H1 (cell line): ENCODE data around the gene PTPN3. TPM values are rescaled to one million over a fixed set of nuclear protein-coding genes. Genes with fewer than 3 reads are reported as not detected.

Experiments
- CTCF ChIA-PET: fragments of 300-600 bp; sonication (Branson Sonifier 250); formaldehyde crosslinking; loops from one replicate; lab custom pipeline; 2021; ENCODE audit not compliant: partially characterized antibody; lab: Charles Lee
- POLR2A ChIA-PET: fragments of 300-600 bp; sonication (Branson Sonifier 250); formaldehyde crosslinking; loops from one replicate; lab custom pipeline; 2021; ENCODE audit warnings: inconsistent platforms; ENCODE audit not compliant: partially characterized antibody; lab: Charles Lee
- DNase-seq, 2 experiments: peaks; one replicate each; pipeline versions ENCODE4 v3.0.0 to v3.0.0-alpha.2; 2010 to 2022; ENCODE audit warnings: low spot score in 2 of 2, low read depth in 1 of 2, mixed read lengths in 1 of 2
- FAIRE-seq: peaks from 2 replicates; lab custom pipeline; 2011; peaks lifted over from hg19 to GRCh38; lab: Jason Lieb, UNC
- H2AFZ ChIP-seq: 2 replicates; pipeline ENCODE4 v1.8.1; 2012; ENCODE audit warnings: low read length, inconsistent platforms
- H2AK5ac ChIP-seq: 2 replicates; pipeline ENCODE4 v1.6.1; 2013; ENCODE audit warnings: low read depth, low read length
- H2BK120ac ChIP-seq: replicated peaks from 2 replicates; pipeline ENCODE3; 2013; ENCODE audit warnings: low read depth, low read length, inconsistent platforms
- H2BK12ac ChIP-seq: 2 replicates; pipeline ENCODE4 v1.6.1; 2013; ENCODE audit warnings: low read depth, low read length
- H2BK15ac ChIP-seq: 2 replicates; pipeline ENCODE4 v1.6.1; 2013; ENCODE audit warnings: low read length
- H2BK20ac ChIP-seq: 2 replicates; pipeline ENCODE4 v1.6.1; 2013; ENCODE audit warnings: low read length
- H2BK5ac ChIP-seq: 2 replicates; pipeline ENCODE4 v1.6.1; 2013; ENCODE audit warnings: low read depth, low read length
- H3K14ac ChIP-seq: 2 replicates; pipeline ENCODE4 v1.6.1; 2013; ENCODE audit warnings: inconsistent platforms; ENCODE audit not compliant: insufficient read length
- H3K18ac ChIP-seq: 2 replicates; pipeline ENCODE4 v1.6.1; 2013; ENCODE audit warnings: low read length; ENCODE audit errors: extremely low read depth
- H3K23ac ChIP-seq: 2 replicates; pipeline ENCODE4 v1.6.1; 2013; ENCODE audit warnings: inconsistent platforms; ENCODE audit not compliant: insufficient read length
- H3K23me2 ChIP-seq: 2 replicates; pipeline ENCODE4 v1.6.1; 2013; ENCODE audit warnings: low read depth, low read length
- H3K27ac ChIP-seq: 2 replicates; pipeline ENCODE4 v1.6.1; 2011; ENCODE audit warnings: low read depth, low read length, inconsistent platforms
- H3K27me3 ChIP-seq, 4 experiments: replicated peaks in 1 of 4; 1 replicate in 1 of 4; 2 replicates in 3 of 4; pipeline versions ENCODE4 v1.6.1 to v1.8.1; 2011 to 2013; ENCODE audit warnings: low read length in 3 of 4, mild to moderate bottlenecking in 3 of 4, inconsistent platforms in 2 of 4, mixed read lengths in 2 of 4, moderate library complexity in 1 of 4; ENCODE audit not compliant: control insufficient read depth in 3 of 4, insufficient read depth in 3 of 4; ENCODE audit errors: extremely low read depth in 1 of 4
- H3K36me3 ChIP-seq, 4 experiments: 2 replicates each; pipeline versions ENCODE4 v1.6.1 to v1.8.1; 2011 to 2013; ENCODE audit warnings: mild to moderate bottlenecking in 4 of 4, low read length in 3 of 4, moderate library complexity in 2 of 4, control low read depth in 1 of 4, inconsistent platforms in 1 of 4; ENCODE audit not compliant: insufficient read depth in 4 of 4, control insufficient read depth in 2 of 4
- H3K4ac ChIP-seq: replicated peaks from 2 replicates; pipeline ENCODE3; 2013; ENCODE audit warnings: low read length, low read depth, mixed read lengths, inconsistent platforms; ENCODE audit not compliant: insufficient read length
- H3K4me1 ChIP-seq, 4 experiments: replicated peaks in 1 of 4; 1 replicate in 1 of 4; 2 replicates in 3 of 4; pipeline versions ENCODE4 v1.6.1 to v1.8.1; 2011 to 2013; ENCODE audit warnings: low read length in 3 of 4, inconsistent platforms in 2 of 4, mixed read lengths in 1 of 4; ENCODE audit not compliant: insufficient read depth in 4 of 4, control insufficient read depth in 3 of 4
- H3K4me2 ChIP-seq, 2 experiments: 2 replicates each; pipeline versions ENCODE4 v1.6.1 to v1.8.1; 2011 to 2013; ENCODE audit warnings: low read depth in 2 of 2, low read length in 2 of 2, control low read depth in 1 of 2, inconsistent platforms in 1 of 2, mild to moderate bottlenecking in 1 of 2; ENCODE audit not compliant: insufficient read depth in 1 of 2
- H3K4me3 ChIP-seq, 4 experiments: fragments of 200-600, 300-600 bp in 1 of 4; sonication (generic), shearing (Covaris generic), sonication (Bioruptor Twin) in 1 of 4; 2 replicates each; pipeline versions ENCODE4 v1.5.1 to v1.8.1; 2011 to 2016; ENCODE audit warnings: low read length in 4 of 4, low read depth in 3 of 4, control low read depth in 2 of 4, inconsistent platforms in 2 of 4, mild to moderate bottlenecking in 2 of 4, mixed read lengths in 1 of 4, moderate library complexity in 1 of 4; ENCODE audit not compliant: insufficient read depth in 2 of 4; ENCODE audit errors: extremely low read depth in 1 of 4
- H3K56ac ChIP-seq: replicated peaks from 2 replicates; pipeline ENCODE3; 2013; ENCODE audit warnings: low read depth, mild to moderate bottlenecking, mixed read lengths, low read length, inconsistent platforms; ENCODE audit not compliant: insufficient read length
- H3K79me1 ChIP-seq: 2 replicates; pipeline ENCODE4 v1.6.1; 2013; ENCODE audit warnings: low read depth, low read length, control low read depth
- H3K79me2 ChIP-seq, 2 experiments: 2 replicates each; pipeline versions ENCODE4 v1.6.1 to v1.8.1; 2012 to 2013; ENCODE audit warnings: low read length in 2 of 2, mild to moderate bottlenecking in 2 of 2, inconsistent platforms in 1 of 2; ENCODE audit not compliant: insufficient read depth in 2 of 2, control insufficient read depth in 1 of 2
- H3K9ac ChIP-seq, 4 experiments: replicated peaks in 1 of 4; 1 replicate in 1 of 4; 2 replicates in 3 of 4; pipeline versions ENCODE4 v1.6.1 to v1.8.1; 2011 to 2013; ENCODE audit warnings: low read depth in 3 of 4, low read length in 3 of 4, control low read depth in 2 of 4, mild to moderate bottlenecking in 2 of 4, moderate library complexity in 2 of 4, inconsistent platforms in 1 of 4; ENCODE audit errors: extremely low read depth in 1 of 4
- H3K9me3 ChIP-seq, 2 experiments: 2 replicates each; pipeline versions ENCODE4 v1.6.1 to v1.8.1; 2012 to 2013; ENCODE audit warnings: mild to moderate bottlenecking in 2 of 2, moderate library complexity in 2 of 2, control low read depth in 1 of 2, inconsistent platforms in 1 of 2, low read depth in 1 of 2, low read length in 1 of 2, mixed read lengths in 1 of 2; ENCODE audit not compliant: insufficient read depth in 2 of 2
- H4K20me1 ChIP-seq, 2 experiments: replicated peaks in 1 of 2; 2 replicates each; pipeline versions ENCODE3 to v1.8.1; 2011 to 2013; ENCODE audit warnings: inconsistent platforms in 2 of 2, low read length in 2 of 2, mild to moderate bottlenecking in 1 of 2; ENCODE audit not compliant: insufficient read depth in 2 of 2, control insufficient read depth in 1 of 2
- H4K5ac ChIP-seq: 2 replicates; pipeline ENCODE4 v1.6.1; 2013; ENCODE audit warnings: low read length, low read depth, mixed read lengths, inconsistent platforms; ENCODE audit not compliant: insufficient read length
- H4K8ac ChIP-seq: 2 replicates; pipeline ENCODE4 v1.8.0; 2013; ENCODE audit warnings: mild to moderate bottlenecking, moderate library complexity, low read length, inconsistent platforms; ENCODE audit not compliant: insufficient read depth; ENCODE audit errors: extremely low read depth
- H4K91ac ChIP-seq: replicated peaks from 2 replicates; pipeline ENCODE3; 2013; ENCODE audit warnings: low read length, mixed read lengths, inconsistent platforms; ENCODE audit not compliant: insufficient read length
- EGR1 ChIP-seq: IDR thresholded peaks from 2 replicates; pipeline ENCODE4 v1.6.1; 2011; ENCODE audit warnings: low read depth, low read length, borderline replicate concordance
- NANOG ChIP-seq: IDR thresholded peaks from 2 replicates; pipeline ENCODE4 v1.6.1; 2011; ENCODE audit warnings: low read length, low read depth, mild to moderate bottlenecking, inconsistent platforms; ENCODE audit not compliant: insufficient read depth, poor library complexity, severe bottlenecking
- WGBS, 2 experiments: shearing (Covaris generic) in 1 of 2; methylation state at CpG; one replicate each; pipeline versions ENCODE4 v1.1.6 to v1.1.7; 2013 to 2015; ENCODE audit warnings: low lambda C conversion rate in 2 of 2, mixed read lengths in 2 of 2, inconsistent platforms in 1 of 2, low coverage in 1 of 2, missing lambda C conversion rate in 1 of 2; ENCODE audit not compliant: insufficient replicate concordance in 2 of 2, insufficient coverage in 1 of 2, insufficient read length in 1 of 2; ENCODE audit errors: extremely low coverage in 1 of 2, missing lambda C conversion rate in 1 of 2; 5-methylcytosine and 5-hydroxymethylcytosine counted together
- polyA plus RNA-seq, 7 experiments: library from polyadenylated mRNA; depleted of rRNA in 3 of 7; stranded (reverse) in 5 of 7; unstranded in 2 of 7; fragments of >200 nt in 5 of 7; fragments of 200-250 nt in 2 of 7; gene quantifications; 1 replicate in 5 of 7; 2 replicates in 1 of 7; 4 replicates in 1 of 7; pipeline versions ENCODE4 v1.2.1 to v1.2.3, GENCODE V29; 2011 to 2013; ENCODE audit warnings: missing spikeins in 2 of 7, mixed read lengths in 2 of 7
- total RNA-seq: library from RNA; stranded (reverse); fragmentation: NEBNext Ultra II Directional; extraction: Animal tissue kit (Norgen Biotek cat#: 25700); gene quantifications from 2 replicates; pipeline ENCODE4 v1.2.1, GENCODE V29; 2021

PTPN3 gene
- total and polyA plus RNA-seq, 2 of the 8 experiments (the other 6 are each of a cell fraction or from before 2014, with no cell fraction given) = 2.9 to 3.7 TPM

GRCh38 chr9:109418827-109419226 is 79.3 kb downstream of the PTPN3 start:
- Histone ChIP-seq H3K4me3 (no peak overlapping the region), H4K5ac (no peak overlapping the region), H3K23me2 (no peaks in the 10 kb centered on the region), H4K20me1 (no peaks in the 10 kb centered on the region), H3K79me2 (no peaks in the 10 kb centered on the region), H2BK15ac (no peak overlapping the region), H3K4me2 (no peak overlapping the region), H2BK5ac (no peak overlapping the region), H3K9me3 (no peaks in the 10 kb centered on the region), H2BK20ac (no peak overlapping the region), H3K27ac (no peak overlapping the region), H3K23ac (no peak overlapping the region), H3K4me1 (peaks cover 0 to 5% (median 0%) of the 10 kb centered on the region in 4 experiments; a peak in 1 of 7 replicates), H4K91ac (no peak overlapping the region), H3K9ac (no peak overlapping the region), H4K8ac (no peak overlapping the region), H2BK120ac (no peak overlapping the region), H3K14ac (no peak overlapping the region), H2BK12ac (no peak overlapping the region), H3K27me3 (no peaks in the 10 kb centered on the region), H3K18ac (no peak overlapping the region), H3K56ac (no peak overlapping the region), H3K4ac (no peak overlapping the region), H2AK5ac (no peak overlapping the region), H2AFZ (no peak overlapping the region), H3K36me3 (no peaks in the 10 kb centered on the region), H3K79me1 (no peaks in the 10 kb centered on the region)
- CTCF ChIA-PET = interaction anchor here (0.6 to 5.9 kb wide), 5 partner anchors 7 to 52 kb away, joined by 3 to 65 read pairs (median 7); no protein-coding TSS in a partner anchor
- POLR2A ChIA-PET = no interaction called here
- DNase-seq (no peak), FAIRE-seq (no peak)
- no peak for TF ChIP-seq NANOG
- TF ChIP-seq EGR1 = no peak
- WGBS, 2 experiments = 86% methylated on average over 6 of the region's 6 CpGs; no CpG with 5 or more reads in 1 of the 2 experiments
